Karpas-422 (cell line): Measurements from ENCODE around the gene TUBB6. TPM values are rescaled to one million over a fixed set of nuclear protein-coding genes. Genes with fewer than 3 reads are reported as not detected.

ENCODE experiments used
- DNase-seq: peaks from one replicate; pipeline ENCODE4 v3.0.0-alpha.2; 2015
- H2AFZ ChIP-seq: fragments of 200-600 bp; sonication (generic); 2 replicates; pipeline ENCODE4 v1.6.1; 2014; ENCODE audit warnings: antibody characterized with exemption, low read length, mixed read lengths
- H3K27ac ChIP-seq: fragments of 200-600 bp; sonication (generic); 2 replicates; pipeline ENCODE4 v1.5.1; 2014; ENCODE audit warnings: mild to moderate bottlenecking, low read length, moderate library complexity
- H3K27me3 ChIP-seq: fragments of 200-600 bp; sonication (generic); 2 replicates; pipeline ENCODE4 v1.6.1; 2014; ENCODE audit warnings: low read length, mixed read lengths
- H3K36me3 ChIP-seq: fragments of 200-600 bp; sonication (generic); 2 replicates; pipeline ENCODE4 v1.6.1; 2014; ENCODE audit warnings: low read length, mixed read lengths; ENCODE audit not compliant: insufficient read depth
- H3K4me1 ChIP-seq: fragments of 200-600 bp; sonication (generic); 2 replicates; pipeline ENCODE4 v1.6.1; 2014; ENCODE audit warnings: mild to moderate bottlenecking, low read length, mixed read lengths
- H3K4me2 ChIP-seq: fragments of 200-600 bp; sonication (generic); 2 replicates; pipeline ENCODE4 v1.6.1; 2014; ENCODE audit warnings: low read length, low read depth, mild to moderate bottlenecking; ENCODE audit not compliant: poor library complexity, severe bottlenecking
- H3K4me3 ChIP-seq: fragments of 200-600 bp; sonication (generic); 2 replicates; pipeline ENCODE4 v1.5.1; 2014; ENCODE audit warnings: mild to moderate bottlenecking, antibody characterized with exemption, low read length, mixed read lengths
- H3K79me2 ChIP-seq: fragments of 200-600 bp; sonication (generic); 2 replicates; pipeline ENCODE4 v1.6.1; 2014; ENCODE audit warnings: mild to moderate bottlenecking, low read length, mixed read lengths
- H3K9ac ChIP-seq: fragments of 200-600 bp; sonication (generic); 2 replicates; pipeline ENCODE4 v1.6.0; 2014; ENCODE audit warnings: low read length
- H3K9me2 ChIP-seq: fragments of 200-600 bp; sonication (generic), shearing (Covaris generic); replicated peaks from 2 replicates; pipeline ENCODE4 v1.6.0; 2014; ENCODE audit warnings: mild to moderate bottlenecking, low read length, moderate library complexity; ENCODE audit not compliant: insufficient read depth
- H3K9me3 ChIP-seq: fragments of 300-700, 200-600 bp; sonication (generic); 2 replicates; pipeline ENCODE4 v1.6.1; 2014; ENCODE audit warnings: low read length, mixed read lengths
- H4K20me1 ChIP-seq: fragments of 200-600 bp; sonication (generic); 2 replicates; pipeline ENCODE4 v1.6.1; 2014; ENCODE audit warnings: mild to moderate bottlenecking, antibody characterized with exemption, low read length, low read depth; ENCODE audit not compliant: insufficient read depth
- total RNA-seq: library from RNA; depleted of rRNA; stranded (reverse); fragments of >200 nt; shearing (Covaris generic); gene quantifications from 2 replicates; pipeline ENCODE4 v1.2.3, GENCODE V29; 2014; ENCODE audit warnings: low replicate concordance

TUBB6 gene
- total RNA-seq, 1 experiment from 2014 or later, result 0.48 TPM

- Histone ChIP-seq H3K79me2 (no peaks in the 10 kb centered on the region), H3K4me3 (no peak overlapping the region), H3K27ac (no peak overlapping the region), H3K4me1 (no peaks in the 10 kb centered on the region), H3K9me3 (no peaks in the 10 kb centered on the region), H3K27me3 (no peaks in the 10 kb centered on the region), H4K20me1 (no peaks in the 10 kb centered on the region), H3K9me2 (no peaks in the 10 kb centered on the region), H2AFZ (no peak overlapping the region), H3K4me2 (no peak overlapping the region), H3K36me3 (no peaks in the 10 kb centered on the region), H3K9ac (no peak overlapping the region)
- peak; percentile 47 for DNase-seq
Observed at GRCh38 chr18:12278215-12278671, 29.8 kb upstream of the TUBB6 start.

GRCh38 chr18:12278741-12279682 lies 29.0 kb upstream of the TUBB6 start:
- Histone ChIP-seq H3K9me3 (no peaks in the 10 kb centered on the region), H4K20me1 (no peaks in the 10 kb centered on the region), H3K27ac (no peak overlapping the region), H3K4me1 (no peaks in the 10 kb centered on the region), H2AFZ (no peak overlapping the region), H3K4me2 (no peak overlapping the region), H3K27me3 (no peaks in the 10 kb centered on the region), H3K79me2 (no peaks in the 10 kb centered on the region), H3K9me2 (no peaks in the 10 kb centered on the region), H3K9ac (no peak overlapping the region), H3K36me3 (no peaks in the 10 kb centered on the region), H3K4me3 (no peak overlapping the region)
- DNase-seq, result no peak

- Histone ChIP-seq H3K79me2 (no peaks in the 10 kb centered on the region), H3K4me1 (no peaks in the 10 kb centered on the region), H3K36me3 (no peaks in the 10 kb centered on the region), H3K9ac (no peak overlapping the region), H2AFZ (no peak overlapping the region), H3K27ac (no peak overlapping the region), H4K20me1 (no peaks in the 10 kb centered on the region), H3K27me3 (no peaks in the 10 kb centered on the region), H3K4me2 (no peak overlapping the region), H3K4me3 (no peak overlapping the region), H3K9me2 (no peaks in the 10 kb centered on the region), H3K9me3 (no peaks in the 10 kb centered on the region)
- DNase-seq, result no peak
Observed at GRCh38 chr18:12279781-12280531, 28.1 kb upstream of the TUBB6 start.

- DNase-seq, result no peak
- Histone ChIP-seq H3K27ac (no peak overlapping the region), H3K4me1 (no peaks in the 10 kb centered on the region), H3K9me3 (no peaks in the 10 kb centered on the region), H3K36me3 (no peaks in the 10 kb centered on the region), H3K27me3 (no peaks in the 10 kb centered on the region), H2AFZ (no peak overlapping the region), H3K9ac (no peak overlapping the region), H3K4me2 (no peak overlapping the region), H3K79me2 (no peaks in the 10 kb centered on the region), H3K9me2 (no peaks in the 10 kb centered on the region), H3K4me3 (no peak overlapping the region), H4K20me1 (no peaks in the 10 kb centered on the region)
Observed at GRCh38 chr18:12281861-12282260, 26.2 kb upstream of the TUBB6 start.

- Histone ChIP-seq H3K9me2 (no peaks in the 10 kb centered on the region), H3K36me3 (no peaks in the 10 kb centered on the region), H3K9me3 (no peaks in the 10 kb centered on the region), H4K20me1 (no peaks in the 10 kb centered on the region), H3K4me2 (no peak overlapping the region), H3K27ac (no peak overlapping the region), H3K4me3 (no peak overlapping the region), H3K4me1 (no peaks in the 10 kb centered on the region), H2AFZ (no peak overlapping the region), H3K79me2 (no peaks in the 10 kb centered on the region), H3K27me3 (no peaks in the 10 kb centered on the region), H3K9ac (no peak overlapping the region)
- DNase-seq, result no peak
Observed at GRCh38 chr18:12282442-12283039, 25.5 kb upstream of the TUBB6 start.

- Histone ChIP-seq H3K9ac (no peak overlapping the region), H3K9me2 (no peaks in the 10 kb centered on the region), H3K9me3 (no peaks in the 10 kb centered on the region), H3K4me3 (no peak overlapping the region), H4K20me1 (no peaks in the 10 kb centered on the region), H3K4me1 (no peaks in the 10 kb centered on the region), H3K27ac (no peak overlapping the region), H3K4me2 (no peak overlapping the region), H3K27me3 (no peaks in the 10 kb centered on the region), H2AFZ (no peak overlapping the region), H3K36me3 (no peaks in the 10 kb centered on the region), H3K79me2 (no peaks in the 10 kb centered on the region)
- DNase-seq, result no peak
Observed at GRCh38 chr18:12283256-12283655, 24.8 kb upstream of the TUBB6 start.

- Histone ChIP-seq H3K4me2 (no peak overlapping the region), H3K4me3 (no peak overlapping the region), H2AFZ (no peak overlapping the region), H4K20me1 (no peaks in the 10 kb centered on the region), H3K27ac (no peak overlapping the region), H3K79me2 (no peaks in the 10 kb centered on the region), H3K9ac (no peak overlapping the region), H3K9me3 (no peaks in the 10 kb centered on the region), H3K9me2 (no peaks in the 10 kb centered on the region), H3K27me3 (no peaks in the 10 kb centered on the region), H3K36me3 (no peaks in the 10 kb centered on the region), H3K4me1 (no peaks in the 10 kb centered on the region)
- DNase-seq, result no peak
Observed at GRCh38 chr18:12283666-12284065, 24.4 kb upstream of the TUBB6 start.

GRCh38 chr18:12287131-12287681 lies 20.8 kb upstream of the TUBB6 start:
- H3K9me2 ChIP-seq, result no peaks in the 10 kb centered on the region
- DNase-seq, result no peak
- no peaks in the 10 kb centered on the region for H3K27me3 ChIP-seq
- no peaks in the 10 kb centered on the region for H3K36me3 ChIP-seq
- H3K79me2 ChIP-seq, result no peaks in the 10 kb centered on the region
- H3K9me3 ChIP-seq, result no peaks in the 10 kb centered on the region
- H3K9ac ChIP-seq, result no peak overlapping the region
- H3K4me2 ChIP-seq, result no peak overlapping the region
- H3K4me3 ChIP-seq, result no peak overlapping the region
- H3K27ac ChIP-seq, result no peak overlapping the region
- no peaks in the 10 kb centered on the region for H3K4me1 ChIP-seq
- no peaks in the 10 kb centered on the region for H4K20me1 ChIP-seq
- no peak overlapping the region for H2AFZ ChIP-seq
